Hair follicular keratinocyte (primary cell): ENCODE measurements around the gene TP53TG3. TPM values are rescaled to one million over a fixed set of nuclear protein-coding genes. Genes with fewer than 3 reads are reported as not detected.

Experiments used
- total RNA-seq: library from RNA; depleted of rRNA; stranded (reverse); fragments of >200 nt; gene quantifications from 2 replicates; pipeline ENCODE4 v1.2.3, GENCODE V29; 2015

TP53TG3 gene, protein sequence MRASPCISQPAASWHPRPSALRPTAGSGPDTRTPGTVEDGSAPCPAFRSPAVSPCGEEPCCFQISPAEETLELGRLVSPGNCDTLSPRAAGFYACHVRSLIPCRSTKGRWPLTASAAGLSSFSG
- total RNA-seq, result not detected in 2 replicates

DNA sequence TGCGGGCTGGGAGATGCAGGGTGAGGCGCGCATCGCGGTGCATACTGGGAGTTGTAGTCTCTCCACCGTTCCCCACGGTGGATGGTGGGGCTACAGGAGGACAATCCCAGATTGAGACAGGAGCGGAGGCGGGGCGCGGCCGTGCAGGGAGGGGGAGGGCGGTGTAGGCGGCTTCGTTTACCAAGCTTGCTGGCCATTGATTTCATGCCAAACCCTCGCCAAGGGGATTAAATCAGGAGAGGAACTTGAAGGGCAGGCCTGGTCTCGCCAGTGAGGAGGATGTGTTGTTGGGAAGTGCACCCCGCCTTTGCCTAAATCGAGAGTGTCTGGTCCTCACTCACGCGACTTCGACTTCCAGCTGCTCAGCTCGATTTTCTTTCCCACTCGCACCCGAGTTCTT, at the start of gene TP53TG3:
TSS of gene TP53TG3 (minus strand) at position 101 of the 400 bp plus-strand sequence. CDS start at position 33, 68 bp downstream.

